ENCODE results near the gene VSTM2L.

DNA sequence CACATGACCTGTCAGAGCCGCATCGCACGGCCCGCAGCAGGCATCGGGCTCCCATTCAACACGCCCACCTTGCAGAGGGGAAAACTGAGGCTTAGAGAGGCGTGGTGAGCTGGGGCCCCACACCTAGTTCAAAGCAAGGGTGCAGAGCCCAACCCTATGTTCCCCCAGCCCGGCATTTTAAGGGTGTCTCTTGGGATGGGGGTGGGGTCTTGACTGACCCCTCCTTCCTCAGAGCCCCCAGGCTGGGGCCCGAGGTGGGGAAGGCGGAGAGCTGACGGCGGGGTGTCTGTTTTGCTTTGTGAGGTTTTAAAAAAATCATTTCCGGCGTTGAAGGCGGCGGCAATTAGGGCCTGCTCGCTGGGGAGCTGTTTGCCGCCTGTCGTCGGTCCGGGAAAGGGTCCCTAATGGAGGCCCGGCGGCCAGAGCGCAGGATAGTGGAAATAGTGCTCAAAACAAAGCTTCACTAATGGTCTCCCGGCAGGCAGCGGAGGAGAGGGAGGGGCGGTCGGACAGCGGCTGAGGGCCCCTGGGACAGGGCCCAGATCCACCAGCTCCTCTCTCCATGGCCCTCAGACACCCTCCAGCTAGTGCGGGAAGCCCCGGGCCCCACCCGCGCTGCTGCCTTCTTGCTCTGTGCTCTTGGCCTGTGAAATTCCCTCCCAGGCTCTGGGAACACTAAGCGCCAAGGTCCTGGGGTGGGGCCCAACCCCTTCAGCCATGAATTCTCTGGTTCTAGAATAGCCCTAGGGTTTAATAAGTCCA lies 11.9 kb downstream of the VSTM2L start:
- TF ChIP-seq, protein P1, sequence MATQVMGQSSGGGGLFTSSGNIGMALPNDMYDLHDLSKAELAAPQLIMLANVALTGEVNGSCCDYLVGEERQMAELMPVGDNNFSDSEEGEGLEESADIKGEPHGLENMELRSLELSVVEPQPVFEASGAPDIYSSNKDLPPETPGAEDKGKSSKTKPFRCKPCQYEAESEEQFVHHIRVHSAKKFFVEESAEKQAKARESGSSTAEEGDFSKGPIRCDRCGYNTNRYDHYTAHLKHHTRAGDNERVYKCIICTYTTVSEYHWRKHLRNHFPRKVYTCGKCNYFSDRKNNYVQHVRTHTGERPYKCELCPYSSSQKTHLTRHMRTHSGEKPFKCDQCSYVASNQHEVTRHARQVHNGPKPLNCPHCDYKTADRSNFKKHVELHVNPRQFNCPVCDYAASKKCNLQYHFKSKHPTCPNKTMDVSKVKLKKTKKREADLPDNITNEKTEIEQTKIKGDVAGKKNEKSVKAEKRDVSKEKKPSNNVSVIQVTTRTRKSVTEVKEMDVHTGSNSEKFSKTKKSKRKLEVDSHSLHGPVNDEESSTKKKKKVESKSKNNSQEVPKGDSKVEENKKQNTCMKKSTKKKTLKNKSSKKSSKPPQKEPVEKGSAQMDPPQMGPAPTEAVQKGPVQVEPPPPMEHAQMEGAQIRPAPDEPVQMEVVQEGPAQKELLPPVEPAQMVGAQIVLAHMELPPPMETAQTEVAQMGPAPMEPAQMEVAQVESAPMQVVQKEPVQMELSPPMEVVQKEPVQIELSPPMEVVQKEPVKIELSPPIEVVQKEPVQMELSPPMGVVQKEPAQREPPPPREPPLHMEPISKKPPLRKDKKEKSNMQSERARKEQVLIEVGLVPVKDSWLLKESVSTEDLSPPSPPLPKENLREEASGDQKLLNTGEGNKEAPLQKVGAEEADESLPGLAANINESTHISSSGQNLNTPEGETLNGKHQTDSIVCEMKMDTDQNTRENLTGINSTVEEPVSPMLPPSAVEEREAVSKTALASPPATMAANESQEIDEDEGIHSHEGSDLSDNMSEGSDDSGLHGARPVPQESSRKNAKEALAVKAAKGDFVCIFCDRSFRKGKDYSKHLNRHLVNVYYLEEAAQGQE (IDR thresholded peaks at IDR 0.05; ENCODE audit: insufficient read depth in 1 of 2, low read depth in 2 of 2, low read length in 2 of 2): no peak
- no peak for TF ChIP-seq TAF1 (IDR thresholded peaks at IDR 0.05; ENCODE audit: borderline replicate concordance, insufficient read depth, low read length)
- TF ChIP-seq SIN3A (IDR thresholded peaks at IDR 0.05; ENCODE audit: borderline replicate concordance, insufficient read depth, low read length): no peak
- no peak for TF ChIP-seq POLR2AphosphoS5 (IDR thresholded peaks at IDR 0.05; ENCODE audit: low read depth, low read length)
